Activated T-cell treated with anti-CD3 and anti-CD28 coated beads, Interleukin-2, amount 50 U/mL, for 1 hour (primary cell): ENCODE results near the gene PCSK4.
"Not testable (repeated sequence)": the region's sequence is repeated elsewhere in the genome, so short reads cannot be mapped to it uniquely, and the experiment has no call there.

Source experiments
- DNase-seq: peaks from one replicate; pipeline ENCODE4 v3.0.0-alpha.2; 2020

Gene PCSK4

DNA sequence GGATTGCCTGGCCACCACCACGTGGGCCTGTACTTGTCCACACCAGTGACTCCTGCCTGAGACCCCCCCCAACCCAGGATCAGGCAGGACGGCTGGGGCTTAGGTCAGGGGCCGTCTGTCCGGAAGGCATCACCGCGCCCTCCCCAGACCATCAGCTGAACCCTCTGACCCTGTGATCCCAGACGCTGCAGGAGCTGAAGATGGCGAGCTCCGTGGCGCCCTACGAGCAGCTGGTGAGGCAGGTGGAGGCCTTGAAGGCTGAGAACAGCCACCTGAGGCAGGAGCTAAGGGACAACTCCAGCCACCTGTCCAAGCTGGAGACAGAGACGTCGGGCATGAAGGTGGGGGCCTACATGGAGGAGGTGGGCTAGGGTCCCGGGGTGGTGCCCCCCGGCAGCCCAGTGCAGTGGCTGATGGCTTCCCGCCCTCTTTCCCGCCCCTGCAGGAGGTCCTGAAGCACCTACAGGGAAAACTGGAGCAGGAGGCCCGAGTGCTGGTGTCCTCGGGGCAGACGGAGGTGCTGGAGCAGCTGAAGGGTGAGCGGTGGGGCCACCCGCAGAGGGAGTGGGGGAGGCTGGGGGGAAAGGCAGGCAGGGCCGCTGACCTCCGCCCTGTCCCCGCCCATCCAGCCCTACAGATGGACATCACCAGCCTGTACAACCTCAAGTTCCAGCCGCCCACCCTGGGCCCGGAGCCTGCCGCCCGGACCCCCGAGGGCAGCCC lies 37.2 kb downstream of the PCSK4 start:
- DNase-seq: no peak

- DNase-seq: no peak
These were observed 38.0 kb downstream of the PCSK4 start for GRCh38 chr19:1451916-1452801.

GRCh38 chr19:1450735-1451731 lies 39.1 kb downstream of the PCSK4 start:
- no peak for DNase-seq

- DNase-seq: no peak
These were observed 40.4 kb downstream of the PCSK4 start, which contains the start of gene APC2 for GRCh38 chr19:1449467-1450442. Gene APC2 (plus strand): TSS chr19:1450121. CDS start chr19:1453002, 2,881 bp downstream.

DNA sequence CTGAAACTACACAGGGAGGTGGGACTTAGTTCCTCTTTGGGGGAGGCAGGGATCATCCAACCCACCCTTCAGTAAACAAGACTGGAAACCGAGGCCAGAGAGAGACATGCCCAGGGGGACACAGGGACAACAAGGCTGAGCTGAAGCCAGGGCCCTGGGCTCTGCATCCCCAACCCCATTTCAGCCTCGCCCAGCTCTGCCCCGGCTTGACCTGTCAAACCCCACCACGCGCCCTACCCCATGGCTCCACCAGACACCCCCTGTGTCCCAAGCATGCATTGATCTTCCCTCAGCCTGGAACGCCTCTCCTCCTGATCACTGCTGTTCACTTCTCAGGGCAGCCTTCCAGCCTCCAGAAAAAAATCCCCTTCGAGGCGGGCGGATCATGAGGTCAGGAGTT lies 42.2 kb downstream of the PCSK4 start:
- no peak for DNase-seq

DNA sequence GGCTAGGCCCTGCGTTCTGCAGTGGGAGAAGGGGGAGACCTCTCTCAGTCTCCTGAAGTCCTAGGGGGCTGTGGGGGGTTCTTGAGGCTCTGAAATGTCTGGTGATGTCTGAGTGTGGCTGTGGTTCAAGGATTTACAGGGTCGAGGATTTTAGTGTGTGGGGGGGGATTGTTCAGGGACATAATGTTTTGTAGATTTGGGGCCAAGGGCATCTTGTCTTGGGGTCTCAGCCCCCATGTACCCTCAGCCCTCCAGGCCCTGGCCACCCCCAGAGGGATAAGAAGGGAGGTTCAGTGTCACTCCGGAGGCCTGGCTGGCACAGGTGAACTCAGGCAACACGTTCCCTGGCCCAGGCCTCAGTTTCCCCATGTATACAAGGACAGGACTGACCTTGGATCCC lies 42.6 kb downstream of the PCSK4 start:
- no peak for DNase-seq

- DNase-seq: no peak
These were observed 43.3 kb downstream of the PCSK4 start for GRCh38 chr19:1446713-1447481.

DNA sequence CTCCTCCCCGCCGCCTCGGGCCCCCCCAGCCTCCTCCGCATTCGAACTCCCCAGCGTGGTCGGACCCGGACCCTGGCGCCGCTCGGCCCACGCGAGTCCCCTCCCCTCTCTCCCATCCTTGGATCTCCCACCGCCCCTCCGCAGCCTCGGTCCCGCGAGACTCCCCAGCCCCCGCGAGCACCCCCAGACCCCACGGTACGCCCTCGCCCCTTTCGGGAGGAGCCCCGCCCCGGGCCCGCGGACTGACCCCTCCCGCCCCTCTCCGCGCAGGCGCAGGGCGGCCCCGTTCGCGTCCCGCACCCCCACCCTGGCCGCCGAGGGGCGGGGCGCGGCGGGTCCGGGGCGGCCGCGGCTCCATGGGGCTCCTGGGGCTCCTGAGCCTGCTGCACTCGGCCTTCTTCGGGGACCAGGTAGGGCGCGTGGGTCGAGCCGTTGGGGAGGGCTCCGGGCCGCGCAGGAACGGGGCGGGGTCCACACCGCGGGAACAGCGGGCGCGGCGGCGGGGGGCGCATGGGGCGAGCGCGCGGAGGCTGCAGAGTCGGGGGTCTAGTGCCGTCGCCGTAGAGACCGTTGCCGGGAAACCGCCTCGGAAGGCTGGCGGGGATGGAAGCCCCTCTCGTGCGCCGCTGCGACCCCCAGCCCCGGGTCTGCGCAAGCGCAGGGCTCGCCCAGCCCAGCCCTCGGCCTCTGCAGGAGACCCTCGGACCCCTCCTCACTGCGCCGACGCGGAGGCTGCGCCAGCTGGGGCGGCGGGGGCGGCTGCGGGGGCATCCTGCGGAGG lies 44.0 kb downstream of the PCSK4 start:
- no peak for DNase-seq

DNA sequence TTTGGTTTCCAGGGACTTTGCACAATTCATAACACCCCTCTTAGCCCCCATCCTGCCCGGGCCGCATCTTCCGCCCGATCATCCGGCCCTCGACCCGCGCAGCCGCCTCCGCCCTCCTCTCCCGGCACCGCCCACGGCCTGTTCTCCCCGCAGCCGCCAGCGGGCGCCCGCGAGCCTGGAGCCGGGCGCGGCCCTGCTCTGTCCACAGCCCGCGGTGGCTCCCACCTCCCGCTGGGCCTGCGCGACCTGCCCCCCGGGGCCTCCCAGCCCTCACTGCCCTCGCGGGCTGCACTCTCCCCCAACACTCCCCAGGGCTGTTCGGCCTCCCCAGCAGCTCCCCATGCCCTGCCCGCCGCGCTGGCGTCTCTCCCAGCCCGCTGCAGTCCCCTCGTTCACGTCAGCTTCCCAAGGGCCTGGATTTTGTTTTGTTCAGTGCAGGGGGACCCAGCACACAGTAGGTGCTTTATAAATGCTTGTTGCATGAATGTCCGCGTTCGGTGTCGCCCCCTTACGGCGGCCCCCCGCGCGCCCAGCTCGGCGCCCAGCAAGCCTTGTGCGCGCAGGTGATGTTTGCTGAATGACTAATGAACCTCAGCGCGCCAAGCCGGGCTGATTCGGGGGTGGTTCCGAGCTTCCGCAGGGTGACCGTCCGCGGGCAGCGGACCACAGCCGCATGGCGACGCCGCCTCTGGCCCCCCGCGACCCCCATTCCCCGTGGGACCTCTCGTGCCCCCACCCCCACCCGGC lies 44.8 kb downstream of the PCSK4 start:
- DNase-seq: peak; percentile 84

DNA sequence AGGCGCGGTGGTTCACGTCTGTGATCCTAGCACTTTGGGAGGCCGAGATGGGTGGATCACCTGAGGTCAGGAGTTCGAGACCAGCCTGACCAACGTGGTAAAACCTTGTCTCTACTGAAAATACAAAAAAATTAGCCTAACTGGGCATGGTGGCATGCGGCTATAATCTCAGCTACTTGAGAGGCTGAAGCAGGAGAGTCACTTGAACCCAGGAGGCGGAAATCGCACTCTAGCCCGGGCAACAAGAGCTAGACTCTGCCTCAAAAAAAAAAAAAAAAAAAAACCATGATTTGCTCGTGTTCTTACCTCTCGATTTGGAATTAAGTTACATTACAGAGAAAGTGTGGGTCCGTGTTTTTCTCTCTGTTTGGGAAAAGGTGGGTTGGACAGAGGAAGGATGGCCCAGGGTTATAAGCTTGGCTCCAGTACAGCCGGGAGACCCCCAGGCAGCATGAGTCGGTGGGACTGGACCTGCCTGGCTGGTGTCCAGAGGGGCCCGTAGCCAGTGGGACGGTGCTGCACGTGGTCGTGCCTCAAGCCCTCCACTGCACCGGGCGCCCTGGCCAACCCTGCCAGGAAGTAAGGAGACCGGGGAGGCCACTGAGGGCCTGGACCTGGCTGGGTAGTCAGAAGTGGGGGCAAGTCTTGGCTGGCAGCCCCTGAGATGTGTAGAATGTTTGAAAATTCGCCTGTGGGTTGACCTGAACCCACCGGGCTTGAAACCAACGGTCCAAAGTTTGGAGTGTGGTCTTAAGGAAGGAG lies 48.3 kb downstream of the PCSK4 start:
- no peak for DNase-seq

GRCh38 chr19:1441022-1441426 lies 49.1 kb downstream of the PCSK4 start:
- DNase-seq: no peak

DNA sequence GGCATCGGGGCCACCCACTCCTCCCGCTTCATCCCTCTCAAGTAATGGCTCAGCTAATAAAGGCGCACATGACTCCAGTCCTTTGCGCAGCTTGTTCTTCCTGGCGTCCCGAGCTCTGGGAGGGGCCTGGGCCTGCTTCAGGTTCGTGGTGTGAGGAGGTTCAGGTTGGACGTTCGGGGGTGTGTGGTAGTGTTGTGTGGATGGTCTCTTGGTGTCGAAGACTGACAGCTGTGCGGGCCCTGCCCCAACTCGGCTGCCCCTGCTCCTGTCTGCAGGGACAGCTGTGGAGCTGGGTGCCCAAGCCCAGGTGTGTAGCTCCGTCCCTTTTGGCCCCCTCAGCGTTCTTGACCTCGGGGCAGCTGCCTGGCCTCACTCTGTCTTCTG lies 49.7 kb downstream of the PCSK4 start:
- DNase-seq: no peak

GRCh38 chr19:1439525-1440417 lies 50.4 kb downstream of the PCSK4 start:
- not testable (repeated sequence) for DNase-seq

DNA sequence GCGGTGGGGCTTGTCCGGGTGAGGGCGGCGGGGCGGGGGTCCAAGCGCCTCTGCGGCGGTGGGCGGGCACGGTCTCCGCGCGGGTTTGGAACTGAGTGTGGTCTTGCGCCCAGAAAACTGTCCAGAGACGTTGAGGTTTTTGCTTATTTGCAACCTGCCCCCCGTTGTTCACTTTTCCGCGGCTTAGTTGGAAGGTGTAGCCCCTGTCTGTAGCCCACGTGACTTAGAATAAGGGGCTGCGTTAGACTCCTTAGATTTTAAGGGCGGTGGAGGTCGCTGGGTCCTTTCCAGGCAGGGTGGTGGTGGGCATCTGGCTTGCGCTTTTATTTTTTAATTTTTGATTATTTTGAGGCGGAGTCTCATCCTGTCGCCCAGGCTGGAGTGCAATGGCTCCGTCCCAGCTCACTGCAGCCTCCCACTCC lies 51.2 kb downstream of the PCSK4 start:
- DNase-seq: no peak

- peak; percentile 96 for DNase-seq
These were observed 51.9 kb downstream of the PCSK4 start, which contains the start of gene RPS15 for GRCh38 chr19:1438035-1438932. Gene RPS15 (plus strand): TSS chr19:1438396. CDS start chr19:1438426, 30 bp downstream.

- no peak for DNase-seq
These were observed 52.5 kb downstream of the PCSK4 start for GRCh38 chr19:1437609-1438008.
